ENCODE results near the gene ENTHD1.
A peak's percentile ranks its signal among the peaks of the same experiment; 100 is the strongest.
"Not testable (repeated sequence)": the region's sequence is repeated elsewhere in the genome, so short reads cannot be mapped to it uniquely, and the experiment has no call there.

The ENTHD1 gene

DNA sequence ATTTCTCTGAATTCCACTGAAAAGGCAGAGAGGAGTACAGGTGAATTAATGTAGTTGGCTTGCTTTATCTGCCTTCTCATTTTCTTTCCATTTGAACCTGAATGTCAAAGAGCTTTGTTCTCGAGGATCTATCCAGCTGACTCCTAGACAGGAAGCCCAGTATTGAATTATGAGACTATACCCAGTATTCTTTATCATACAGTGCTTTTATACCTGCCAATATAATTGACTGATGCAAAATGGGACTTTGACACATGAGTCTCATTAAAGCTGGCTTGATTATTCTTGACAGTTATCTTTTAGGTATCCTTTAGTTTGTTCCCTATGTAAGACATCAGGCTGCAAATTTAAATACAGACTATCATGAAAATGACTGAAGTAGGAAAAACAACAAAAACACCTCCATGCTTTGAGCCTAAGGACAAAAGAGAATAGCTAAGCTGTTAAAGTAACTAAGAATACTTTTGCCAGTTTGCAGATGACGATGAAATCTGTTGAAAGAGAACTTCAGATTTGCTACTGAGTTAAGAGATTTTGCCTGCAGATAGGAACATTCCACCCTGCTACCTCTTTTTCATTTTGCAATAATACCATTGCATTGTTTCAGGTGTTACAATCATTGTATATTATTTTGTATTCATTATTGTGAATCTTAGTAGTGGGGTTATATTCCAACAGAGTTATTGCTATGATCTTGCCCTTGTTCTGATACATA lies 117.1 kb downstream of the ENTHD1 start:
- no peak for DNase-seq

- DNase-seq, result peak in 1 of 5 experiments; percentile 94
These were observed 119.5 kb downstream of the ENTHD1 start for GRCh38 chr22:39773976-39774539.

GRCh38 chr22:39773503-39773902 lies 120.1 kb downstream of the ENTHD1 start:
- DNase-seq, result no peak

GRCh38 chr22:39771486-39771885 lies 122.1 kb downstream of the ENTHD1 start:
- DNase-seq, result no peak

- DNase-seq, result no peak
These were observed 127.9 kb downstream of the ENTHD1 start for GRCh38 chr22:39765661-39766060.

GRCh38 chr22:39765046-39765445 lies 128.5 kb downstream of the ENTHD1 start:
- DNase-seq, result peak in 1 of 5 experiments; percentile 78

DNA sequence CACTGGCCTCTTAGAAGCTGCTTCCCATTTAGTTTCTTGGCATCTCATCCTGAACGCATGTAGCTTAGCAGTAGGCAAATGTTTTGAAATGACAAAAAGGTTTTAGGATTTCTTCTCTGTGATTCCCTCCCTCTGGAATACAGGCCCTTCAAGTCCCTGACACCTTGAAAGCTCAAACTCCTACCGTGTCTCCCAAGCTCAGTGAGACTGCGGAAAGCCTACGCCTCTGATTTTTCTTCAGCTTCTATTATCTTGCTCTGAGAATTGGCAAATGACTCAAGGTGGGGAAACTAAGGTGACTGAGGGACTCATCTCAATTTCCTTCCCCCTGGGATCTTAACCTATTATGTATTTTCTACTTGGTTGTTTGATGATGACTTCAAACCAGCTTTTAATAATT lies 130.3 kb downstream of the ENTHD1 start:
- no peak for DNase-seq

DNA sequence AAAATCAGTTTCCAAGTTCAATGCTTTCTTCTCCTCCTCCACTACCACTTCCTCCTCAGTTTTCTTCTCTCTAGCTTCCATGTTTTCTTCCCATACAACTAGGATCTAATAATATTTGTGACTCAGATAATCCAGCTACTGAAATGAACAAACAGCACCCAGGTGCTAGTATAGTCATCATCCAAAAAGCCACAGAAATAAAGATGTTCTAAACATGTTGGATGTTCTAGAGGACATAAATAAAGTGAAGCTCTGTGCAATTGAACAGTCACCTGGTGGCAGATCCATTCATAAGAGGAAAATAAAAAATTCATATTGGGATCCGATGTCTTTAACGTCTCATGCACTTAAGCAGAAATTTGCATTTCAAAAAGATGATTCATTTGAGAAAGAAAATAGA lies 142.8 kb downstream of the ENTHD1 start:
- no peak for DNase-seq

DNA sequence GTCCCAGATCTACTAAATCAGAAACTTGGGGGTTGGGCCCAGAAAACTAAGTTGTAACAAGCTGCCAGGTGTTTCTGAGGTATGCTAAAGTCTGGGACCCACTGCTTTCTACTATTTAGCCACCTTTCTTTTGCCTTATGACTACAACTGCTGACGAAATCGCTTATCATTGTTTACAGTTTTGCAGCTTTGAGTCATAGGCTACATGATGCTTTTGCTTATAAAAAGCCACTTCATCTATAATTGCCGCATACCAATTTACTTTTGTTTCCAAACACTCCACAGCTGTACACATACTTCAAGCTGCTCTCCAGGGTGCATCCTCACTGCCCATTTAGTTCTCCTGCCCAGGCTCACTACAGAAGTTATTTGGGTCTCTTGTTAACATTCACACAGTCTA lies 144.7 kb downstream of the ENTHD1 start:
- DNase-seq, result peak in 1 of 5 experiments; percentile 69

DNA sequence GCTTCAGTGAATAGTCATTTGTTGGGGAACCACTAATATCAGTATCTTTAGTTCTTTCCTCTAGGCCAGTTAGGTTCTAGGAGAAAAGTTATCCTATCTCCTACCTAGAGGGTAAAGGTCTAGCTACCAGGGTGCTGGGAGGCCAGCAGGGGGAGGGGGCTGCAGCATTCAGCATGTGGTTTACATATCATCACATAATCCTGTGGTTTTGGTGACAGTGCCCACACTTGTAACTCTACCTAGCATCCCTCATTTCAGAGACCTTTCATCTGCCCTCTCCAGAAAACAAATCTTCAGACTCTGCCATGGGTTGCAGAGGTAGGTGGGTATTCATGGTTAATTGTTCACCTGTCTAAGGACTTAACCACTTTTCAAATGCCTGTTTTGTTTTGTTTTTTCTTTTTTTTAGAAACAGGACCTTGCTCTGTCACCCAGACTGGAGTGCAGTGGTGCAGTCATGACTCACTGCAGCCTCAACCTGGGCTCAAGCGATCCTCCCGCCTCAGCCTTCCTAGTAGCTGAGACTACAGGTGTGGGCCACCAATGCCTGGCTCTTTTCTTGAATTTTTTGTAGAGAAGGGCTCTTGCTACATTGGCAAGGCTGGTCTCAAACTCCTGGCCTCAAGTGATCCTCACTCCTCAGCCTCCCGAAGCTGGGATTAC lies 146.8 kb downstream of the ENTHD1 start:
- peak in 1 of 5 experiments; percentile 66 for DNase-seq

DNA sequence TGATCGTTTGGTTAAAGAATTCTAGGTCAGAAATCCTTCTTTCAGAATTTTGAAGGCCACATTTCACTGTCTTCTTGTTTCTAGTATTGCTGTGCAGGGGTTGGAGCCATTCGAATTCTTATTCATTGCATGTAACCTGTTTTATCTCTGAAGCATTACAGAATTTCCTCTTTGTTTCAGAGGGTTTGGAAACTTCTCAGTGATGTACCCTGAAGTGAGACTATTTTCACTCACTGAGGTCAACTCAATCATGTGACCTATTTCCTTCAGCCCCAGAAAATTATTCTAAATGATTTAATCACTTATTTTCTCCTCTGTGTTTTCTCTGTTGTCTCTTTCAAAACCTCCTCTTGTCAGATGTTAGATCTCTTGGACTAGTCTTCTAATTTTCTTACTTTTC lies 147.8 kb downstream of the ENTHD1 start:
- peak in 1 of 5 experiments; percentile 68 for DNase-seq

GRCh38 chr22:39744353-39744752 lies 149.2 kb downstream of the ENTHD1 start:
- peak in 1 of 5 experiments; percentile 46 for DNase-seq

- DNase-seq, result no peak
These were observed 149.6 kb downstream of the ENTHD1 start for GRCh38 chr22:39743935-39744334.

DNA sequence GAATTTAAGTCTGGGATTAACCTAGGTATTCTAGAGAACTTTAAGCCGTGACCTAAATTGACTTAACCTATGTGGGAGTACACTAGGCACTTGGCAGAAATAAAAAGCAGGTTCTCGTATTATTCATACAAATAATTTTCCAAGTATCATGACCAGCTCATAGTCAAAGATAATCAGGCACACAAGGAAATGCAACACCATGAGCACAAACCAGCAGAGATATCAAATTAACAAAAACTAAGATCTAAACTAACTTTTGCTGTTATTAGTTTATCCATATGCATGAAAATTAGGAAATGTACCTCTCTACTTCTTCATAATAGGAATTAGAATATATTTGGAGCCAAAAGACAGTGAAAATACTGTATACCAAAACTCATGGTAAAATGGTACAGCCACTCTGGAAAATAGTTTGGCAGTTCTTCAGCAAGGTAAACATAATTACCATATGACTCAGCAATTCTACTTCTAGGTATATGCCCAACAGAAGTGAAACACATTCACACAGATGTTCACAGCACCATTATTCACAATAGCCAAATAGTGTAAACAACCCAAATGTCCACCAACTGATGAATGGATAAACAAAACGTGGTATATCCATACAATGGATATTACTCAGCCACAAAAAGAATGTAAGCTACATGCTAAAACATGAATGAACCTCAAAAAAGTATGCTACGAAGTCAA lies 154.1 kb downstream of the ENTHD1 start:
- DNase-seq, result no peak

DNA sequence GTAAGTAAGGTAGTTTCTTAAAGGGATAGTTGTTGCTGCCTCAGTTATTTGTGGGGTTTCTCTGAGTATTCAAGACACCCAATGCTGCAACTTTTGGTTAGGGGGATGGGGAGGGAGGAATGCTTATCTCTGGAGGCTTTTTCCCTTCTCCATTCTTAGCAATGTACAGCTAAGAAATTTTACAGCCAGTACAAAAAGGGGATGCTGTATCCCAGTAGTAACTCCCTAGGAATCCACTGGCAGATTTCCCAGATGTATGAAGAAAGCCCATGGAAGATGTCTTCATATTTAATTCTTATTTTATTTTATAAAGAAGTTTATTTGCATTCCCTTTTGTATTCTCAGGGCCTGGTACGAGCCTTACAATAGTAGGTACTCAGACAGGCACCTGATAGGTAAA lies 154.8 kb downstream of the ENTHD1 start:
- no peak for DNase-seq

DNA sequence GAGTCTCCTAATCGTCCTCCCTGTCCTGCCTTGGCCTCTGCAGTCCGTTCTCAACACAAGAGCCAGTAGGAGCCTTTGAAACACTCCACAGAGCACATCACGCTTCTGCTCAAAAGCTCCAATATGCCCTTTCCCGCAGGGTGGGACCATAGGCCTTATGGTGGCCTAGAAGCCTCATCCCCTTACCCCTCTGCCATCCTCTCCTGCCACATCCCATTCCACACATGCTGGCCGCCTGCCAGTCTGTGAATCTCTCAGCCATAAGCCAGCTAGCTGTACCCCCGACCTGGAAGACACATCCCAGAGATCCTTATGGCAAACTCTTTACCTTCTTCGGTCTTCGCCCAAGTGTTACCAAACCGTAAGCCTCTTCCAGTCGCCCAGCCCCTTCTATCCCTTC lies 157.8 kb downstream of the ENTHD1 start:
- no peak for DNase-seq

GRCh38 chr22:39734866-39735265 lies 158.7 kb downstream of the ENTHD1 start:
- no peak for DNase-seq

GRCh38 chr22:39734046-39734445 lies 159.5 kb downstream of the ENTHD1 start:
- not testable (repeated sequence) for DNase-seq

DNA sequence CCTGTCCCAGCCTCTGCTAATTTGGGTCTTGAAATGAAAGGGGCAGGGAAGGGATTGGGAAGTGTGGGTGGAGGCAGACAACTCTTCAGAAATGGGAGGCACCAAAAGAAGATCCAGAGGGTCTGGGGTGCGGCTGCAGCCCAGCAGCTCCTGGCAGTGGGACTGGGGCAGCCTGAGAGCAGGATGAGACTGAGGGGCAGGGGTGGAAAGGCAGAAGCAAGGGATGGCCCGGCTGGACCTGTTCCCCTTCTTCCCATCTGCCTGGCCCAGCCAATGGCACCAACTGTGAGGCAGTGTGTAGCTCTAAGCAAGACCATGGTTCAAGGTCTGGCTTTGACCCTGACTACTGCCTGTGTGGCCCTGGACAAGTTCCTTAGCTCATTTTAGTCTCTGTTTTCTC lies 160.4 kb downstream of the ENTHD1 start:
- no peak for DNase-seq

- DNase-seq, result no peak
These were observed 160.9 kb downstream of the ENTHD1 start for GRCh38 chr22:39732625-39733024.

- no peak for DNase-seq
These were observed 161.5 kb downstream of the ENTHD1 start for GRCh38 chr22:39731881-39732555.

DNA sequence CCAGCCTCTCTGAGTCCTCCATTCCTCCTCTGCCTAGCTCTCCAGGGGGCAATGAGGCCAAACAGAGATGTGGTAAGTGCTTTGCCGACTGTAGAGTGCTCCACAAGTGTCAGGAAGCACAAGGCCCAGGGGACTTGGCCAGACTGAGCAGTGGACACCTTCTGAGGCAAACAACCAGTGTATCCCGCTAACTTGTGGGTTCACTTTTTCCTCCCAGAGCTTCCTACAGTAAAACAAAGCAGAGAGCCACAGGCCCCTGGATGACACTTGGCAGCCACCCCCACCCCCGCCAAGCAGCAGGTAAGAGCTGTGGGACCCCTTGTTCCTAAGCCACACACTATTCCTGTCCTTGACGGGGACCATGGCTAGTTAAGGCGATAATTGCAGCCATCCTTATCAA lies 162.1 kb downstream of the ENTHD1 start:
- no peak for DNase-seq
